GM12873 (cell line): ENCODE results near the gene LRRC32.

Experiments used
- CTCF ChIP-seq: IDR thresholded peaks from 2 replicates; pipeline ENCODE4 v1.5.1; 2012; ENCODE audit warnings: low read depth, mild to moderate bottlenecking, moderate library complexity, low read length, control low read depth; ENCODE audit not compliant: insufficient read depth; ENCODE audit errors: missing control alignments

The LRRC32 gene

GRCh38 chr11:76627606-76628005 lies 42.9 kb downstream of the LRRC32 start:
- no peak for TF ChIP-seq CTCF

DNA sequence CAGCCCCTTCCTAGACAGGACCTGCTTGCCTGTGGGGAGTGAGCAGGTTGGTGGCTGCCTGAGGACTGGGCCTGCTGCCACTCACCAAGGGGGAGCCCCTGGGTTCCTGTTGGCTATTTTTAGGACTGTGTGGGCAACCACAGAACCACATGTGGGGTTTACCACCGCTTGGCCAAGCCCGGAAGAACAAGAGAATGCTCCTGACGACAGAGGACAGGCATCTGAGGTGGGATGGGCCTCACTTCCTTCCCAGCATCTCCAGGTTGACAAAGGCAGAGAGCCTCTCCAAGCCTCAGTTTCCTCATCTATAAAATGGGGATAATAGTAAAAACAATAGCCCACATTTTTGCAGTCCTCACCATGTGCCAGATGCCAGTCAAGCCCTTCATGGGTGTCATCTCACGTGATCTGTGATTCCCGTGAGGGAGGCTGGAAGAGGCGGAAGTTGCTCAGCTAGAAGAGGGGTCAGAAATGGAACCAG lies 43.6 kb downstream of the LRRC32 start:
- TF ChIP-seq CTCF, result no peak

GRCh38 chr11:76626266-76626665 lies 44.3 kb downstream of the LRRC32 start:
- no peak for TF ChIP-seq CTCF

GRCh38 chr11:76625472-76626186 lies 44.9 kb downstream of the LRRC32 start:
- no peak for TF ChIP-seq CTCF

DNA sequence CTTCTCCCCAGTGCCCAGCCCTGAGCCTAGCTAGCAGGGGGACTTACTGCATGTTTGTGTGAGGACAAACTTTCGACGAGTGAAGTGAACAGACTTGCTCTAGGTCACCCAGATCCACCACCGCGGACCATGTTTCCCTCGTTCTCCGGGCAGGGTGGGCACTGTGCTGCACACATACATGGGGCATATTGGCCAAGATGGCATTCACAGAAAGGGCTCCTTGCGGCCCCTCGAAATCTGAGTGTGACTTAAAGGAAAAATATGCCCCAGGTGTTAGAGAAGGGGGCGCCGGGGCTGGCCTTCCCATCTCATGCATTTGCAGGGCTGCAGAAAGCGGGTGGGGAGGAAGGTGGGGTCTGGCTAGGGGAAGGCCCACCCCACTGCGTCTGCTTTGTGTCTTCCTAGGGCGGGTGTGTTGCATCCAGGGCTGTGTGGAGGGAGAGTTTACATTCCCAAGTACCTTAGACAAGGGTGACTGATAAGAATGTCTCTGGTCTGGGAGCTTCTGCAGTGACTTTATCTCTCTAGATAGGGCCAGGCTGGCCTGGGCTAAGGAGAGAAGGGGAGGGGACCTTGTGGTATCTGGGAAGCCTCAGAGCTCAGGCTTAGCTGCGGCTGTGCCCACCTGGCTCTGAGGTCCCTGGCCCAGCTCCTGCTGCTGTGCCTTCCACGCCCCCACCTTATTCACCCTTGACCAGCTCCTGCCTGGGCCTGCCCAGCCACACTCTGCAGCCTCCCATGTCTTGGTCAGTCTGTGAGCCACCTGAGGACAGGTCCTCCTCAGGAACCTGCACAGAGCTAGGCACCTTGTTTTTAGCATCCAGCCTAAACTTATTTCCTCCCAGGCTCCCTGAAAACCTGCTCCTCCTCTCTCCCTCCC lies 45.8 kb downstream of the LRRC32 start:
- no peak for TF ChIP-seq CTCF

- TF ChIP-seq CTCF, result no peak
These were observed 46.6 kb downstream of the LRRC32 start for GRCh38 chr11:76623884-76624419.

GRCh38 chr11:76623171-76623883 lies 47.2 kb downstream of the LRRC32 start:
- no peak for TF ChIP-seq CTCF
